Gastrocnemius medialis (tissue), 4 donors: ENCODE results near the gene GSK3B. TPM values are rescaled to one million over a fixed set of nuclear protein-coding genes. Genes with fewer than 3 reads are reported as not detected.

ENCODE experiments used
- ATAC-seq, 2 donors: fragments of 150-250 bp; one replicate each; pipeline ENCODE4 v1.9.1; 2016
- DNase-seq, 2 donors: peaks; one replicate each; pipeline ENCODE4 v3.0.0-alpha.2; 2019
- H3K27ac ChIP-seq, 4 donors: fragments of 200-600 bp; sonication (generic); 1 replicate in 1 of 4; 2 replicates in 3 of 4; pipeline ENCODE4 v1.5.1; 2016 to 2018; ENCODE audit warnings: mild to moderate bottlenecking in 2 of 4, moderate library complexity in 1 of 4
- H3K27me3 ChIP-seq, 3 donors: fragments of 200-600 bp; sonication (generic) in 2 of 3; 1 replicate in 1 of 3; 2 replicates in 2 of 3; pipeline versions ENCODE4 v1.5.1 to v1.6.0; 2016 to 2019; ENCODE audit warnings: mild to moderate bottlenecking in 1 of 3, moderate library complexity in 1 of 3
- H3K36me3 ChIP-seq, 2 donors: fragments of 200-600 bp; sonication (generic) in 1 of 2; one replicate each; pipeline ENCODE4 v1.5.1; 2017 to 2018
- H3K4me1 ChIP-seq, 2 donors: fragments of 200-600 bp; sonication (generic) in 1 of 2; one replicate each; pipeline ENCODE4 v1.5.1; 2016 to 2017; ENCODE audit warnings: mild to moderate bottlenecking in 2 of 2
- H3K4me3 ChIP-seq, 4 donors: fragments of 200-600 bp; sonication (generic) in 3 of 4; 1 replicate in 1 of 4; 2 replicates in 3 of 4; pipeline ENCODE4 v1.5.1; 2016 to 2019; ENCODE audit warnings: mild to moderate bottlenecking in 2 of 4
- H3K9me3 ChIP-seq, 3 donors: fragments of 200-600 bp; sonication (generic) in 2 of 3; 1 replicate in 1 of 3; 2 replicates in 2 of 3; pipeline ENCODE4 v1.5.1; 2016 to 2019
- POLR2A ChIP-seq, 2 donors: fragments of 450-650 bp; IDR thresholded peaks; one replicate each; pipeline ENCODE4 v1.6.1; 2017; ENCODE audit warnings: antibody characterized with exemption in 2 of 2, mild to moderate bottlenecking in 2 of 2, moderate library complexity in 2 of 2
- in situ Hi-C, 4 donors: fragments of 200-750 bp; cut with MboI; loops; one replicate each; pipeline versions ENCODE4 v1.15.0 to v1.8.0; 2017; ENCODE audit warnings: low sequenced_read_pairs in 4 of 4
- intact Hi-C: fragments of 100-400 bp; cut with DNase I; formaldehyde crosslinking; loops from one replicate; pipeline ENCODE4 v1.15.1; 2023; ENCODE audit warnings: low total_unique reads
- total RNA-seq, 4 donors: library from RNA; depleted of rRNA; stranded (reverse); fragments of >200 nt; gene quantifications; one replicate each; pipeline versions ENCODE4 v1.1.0 to v1.2.3, GENCODE V29; 2016
- TF ChIP-seq, protein P1 (sequence below), 5 experiments: fragments of 450-650 bp in 3 of 5; fragments of 200-600 bp in 2 of 5; sonication (generic) in 2 of 5; IDR thresholded peaks in 4 of 5; conservative IDR thresholded peaks in 1 of 5; 1 replicate in 4 of 5; 2 replicates in 1 of 5; pipeline ENCODE4 v1.5.1; 2016 to 2019; ENCODE audit warnings: antibody characterized with exemption in 5 of 5, mild to moderate bottlenecking in 3 of 5, moderate library complexity in 3 of 5

Gene GSK3B
- total RNA-seq, 4 donors from 2014 or later = 30.7 to 47.4 (median 35.4) TPM

DNA sequence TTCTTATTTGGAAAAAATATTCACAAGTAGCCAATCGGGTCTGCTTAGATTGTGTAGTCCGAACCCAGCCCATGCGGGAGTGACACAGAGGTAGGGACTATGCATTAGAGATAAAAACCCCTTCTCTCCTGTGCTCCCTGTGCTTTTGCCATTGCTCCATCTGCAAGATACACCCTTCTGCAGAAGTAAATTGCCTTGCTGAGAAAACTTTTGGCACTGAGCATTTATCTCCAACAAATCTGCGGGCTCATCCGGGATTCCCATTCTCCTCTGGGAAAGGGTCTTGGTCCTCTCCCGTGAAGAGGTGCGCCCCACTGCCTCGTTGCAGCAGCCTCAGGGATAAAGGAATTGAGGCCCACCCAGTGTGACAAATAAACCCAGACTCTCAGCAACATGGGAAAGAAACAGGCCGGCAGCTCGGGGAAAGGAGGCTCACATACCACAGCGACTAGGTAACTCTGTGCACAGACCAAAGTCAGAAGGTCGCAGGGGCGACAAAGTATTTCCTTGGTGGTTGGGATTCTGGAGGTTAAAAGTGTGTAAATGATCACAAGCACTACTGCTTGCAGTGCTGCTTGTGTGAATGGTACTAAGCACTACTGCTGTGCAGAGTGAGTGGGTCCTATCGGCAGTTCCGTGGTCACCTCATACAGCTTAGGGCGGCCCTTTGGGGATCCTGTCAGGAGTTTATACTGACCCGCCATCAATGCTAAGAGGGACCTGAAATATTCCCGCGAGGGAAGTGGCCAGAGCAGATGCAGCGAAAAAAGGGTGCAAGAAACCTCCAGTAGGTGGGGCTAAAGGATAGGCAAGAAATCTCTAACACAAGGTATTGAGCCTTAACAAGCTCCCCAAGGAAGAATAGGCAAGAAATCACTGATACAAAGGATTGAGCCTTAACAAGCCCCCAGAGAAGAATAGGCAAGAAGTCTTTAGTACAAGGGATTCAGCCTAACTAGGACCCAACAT, 54.3 kb downstream of the GSK3B start:
- ATAC-seq = no peak
- intact Hi-C loops = no loop called here

DNA sequence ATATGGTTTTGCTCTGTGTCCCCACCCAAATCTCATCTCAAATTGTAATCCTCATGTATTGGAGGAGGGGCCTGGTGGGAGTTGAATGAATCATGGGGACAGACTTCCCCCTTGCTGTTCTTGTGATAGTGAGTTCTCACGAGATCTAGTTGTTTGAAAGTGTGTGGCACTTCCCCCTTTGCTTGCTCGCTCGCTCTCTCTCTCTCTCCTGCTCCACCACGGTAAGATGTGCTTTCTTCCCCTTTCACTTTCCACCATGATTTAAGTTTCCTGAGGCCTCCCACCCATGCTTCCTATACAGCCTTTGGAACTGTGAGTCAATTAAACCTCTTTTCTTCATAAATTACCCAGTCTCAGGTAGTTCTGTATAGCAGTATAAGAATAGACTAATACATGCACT, 60.7 kb downstream of the GSK3B start:
- in situ Hi-C loops = no loop called here
- Histone ChIP-seq H3K4me3 (no peak overlapping the region), H3K27me3 (no peaks in the 10 kb centered on the region), H3K9me3 (peaks cover 0 to 2% (median 0%) of the 10 kb centered on the region in 3 donors), H3K4me1 (peaks cover 16 to 32% of the 10 kb centered on the region in 2 donors), H3K36me3 (no peaks in the 10 kb centered on the region), H3K27ac (no peak overlapping the region)
- TF ChIP-seq, protein P1, sequence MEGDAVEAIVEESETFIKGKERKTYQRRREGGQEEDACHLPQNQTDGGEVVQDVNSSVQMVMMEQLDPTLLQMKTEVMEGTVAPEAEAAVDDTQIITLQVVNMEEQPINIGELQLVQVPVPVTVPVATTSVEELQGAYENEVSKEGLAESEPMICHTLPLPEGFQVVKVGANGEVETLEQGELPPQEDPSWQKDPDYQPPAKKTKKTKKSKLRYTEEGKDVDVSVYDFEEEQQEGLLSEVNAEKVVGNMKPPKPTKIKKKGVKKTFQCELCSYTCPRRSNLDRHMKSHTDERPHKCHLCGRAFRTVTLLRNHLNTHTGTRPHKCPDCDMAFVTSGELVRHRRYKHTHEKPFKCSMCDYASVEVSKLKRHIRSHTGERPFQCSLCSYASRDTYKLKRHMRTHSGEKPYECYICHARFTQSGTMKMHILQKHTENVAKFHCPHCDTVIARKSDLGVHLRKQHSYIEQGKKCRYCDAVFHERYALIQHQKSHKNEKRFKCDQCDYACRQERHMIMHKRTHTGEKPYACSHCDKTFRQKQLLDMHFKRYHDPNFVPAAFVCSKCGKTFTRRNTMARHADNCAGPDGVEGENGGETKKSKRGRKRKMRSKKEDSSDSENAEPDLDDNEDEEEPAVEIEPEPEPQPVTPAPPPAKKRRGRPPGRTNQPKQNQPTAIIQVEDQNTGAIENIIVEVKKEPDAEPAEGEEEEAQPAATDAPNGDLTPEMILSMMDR (IDR thresholded peaks at IDR 0.05 in 4 of 5, conservative IDR thresholded peaks at IDR 0.05 in 1 of 5) = no peak
- no peak for TF ChIP-seq POLR2A (IDR thresholded peaks at IDR 0.05)
- ATAC-seq (no peak), DNase-seq (no peak)
- intact Hi-C loops = no loop called here

More for the DNA sequence above, 54.3 kb downstream of the GSK3B start:
- no peaks in the 10 kb centered on the region for H3K36me3 ChIP-seq
- H3K4me3 ChIP-seq = no peak overlapping the region
- TF ChIP-seq, protein P1 (IDR thresholded peaks at IDR 0.05 in 4 of 5, conservative IDR thresholded peaks at IDR 0.05 in 1 of 5) = peak in 2 of 5 experiments; percentile 4 to 11
- no peak for TF ChIP-seq POLR2A (IDR thresholded peaks at IDR 0.05)
- H3K27ac ChIP-seq = no peak overlapping the region
- H3K4me1 ChIP-seq = peaks cover 9 to 31% of the 10 kb centered on the region in 2 donors
- in situ Hi-C loops = no loop called here
- peaks cover 0 to 23% (median 5%) of the 10 kb centered on the region in 3 donors for H3K9me3 ChIP-seq
- no peak for DNase-seq
- no peaks in the 10 kb centered on the region for H3K27me3 ChIP-seq

DNA sequence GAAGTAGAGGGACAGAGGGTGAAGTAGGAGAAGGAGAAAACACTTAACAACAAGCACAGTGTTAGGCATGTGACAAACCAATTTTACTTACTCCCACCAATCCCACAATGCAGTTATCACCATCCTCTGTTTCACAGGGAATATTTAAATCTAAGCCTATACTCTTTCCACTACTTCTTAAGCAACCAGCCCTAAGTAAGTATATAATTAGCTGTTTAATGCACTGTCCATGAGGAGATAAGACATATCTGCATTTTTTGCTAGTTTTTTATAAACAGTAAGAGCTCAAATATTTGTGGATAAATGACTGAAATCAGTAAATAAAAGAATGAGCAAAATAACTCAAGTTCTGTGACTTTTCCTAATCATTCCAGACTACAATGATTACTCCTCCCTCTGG, 62.7 kb downstream of the GSK3B start:
- DNase-seq (no peak), ATAC-seq (no peak)
- Histone ChIP-seq H3K27ac (no peak overlapping the region), H3K9me3 (no peaks in the 10 kb centered on the region), H3K27me3 (no peaks in the 10 kb centered on the region), H3K4me3 (no peak overlapping the region), H3K4me1 (peaks cover 7 to 22% of the 10 kb centered on the region in 2 donors), H3K36me3 (no peaks in the 10 kb centered on the region)
- in situ Hi-C loops (no loop called here), intact Hi-C loops (no loop called here)
- TF ChIP-seq POLR2A (IDR thresholded peaks at IDR 0.05) = no peak
- TF ChIP-seq, protein P1 (IDR thresholded peaks at IDR 0.05 in 4 of 5, conservative IDR thresholded peaks at IDR 0.05 in 1 of 5) = no peak

DNA sequence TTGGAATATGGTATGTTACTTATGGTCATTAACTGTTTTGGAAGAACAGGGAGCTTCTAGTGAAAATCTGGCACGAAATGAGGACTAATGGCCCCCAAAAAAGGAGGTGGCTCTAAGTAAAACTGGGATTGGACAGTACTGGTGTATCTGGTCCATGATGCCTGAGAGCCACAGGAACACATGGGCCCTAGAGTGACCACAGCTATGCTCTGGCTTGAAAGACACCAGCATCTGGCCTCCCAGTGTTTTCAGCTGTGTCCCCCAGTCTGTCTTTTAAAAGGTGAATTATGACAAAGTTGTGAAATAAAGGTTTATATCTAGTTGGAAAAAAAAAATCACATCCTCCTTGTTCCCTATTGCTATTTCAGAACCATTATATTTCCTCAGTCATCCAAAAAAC, 64.5 kb downstream of the GSK3B start:
- Histone ChIP-seq H3K4me3 (no peak overlapping the region), H3K9me3 (no peaks in the 10 kb centered on the region), H3K27ac (no peak overlapping the region), H3K4me1 (peaks cover 7 to 12% of the 10 kb centered on the region in 2 donors), H3K36me3 (no peaks in the 10 kb centered on the region), H3K27me3 (no peaks in the 10 kb centered on the region)
- ATAC-seq = no peak
- TF ChIP-seq, protein P1 (IDR thresholded peaks at IDR 0.05 in 4 of 5, conservative IDR thresholded peaks at IDR 0.05 in 1 of 5) = no peak
- DNase-seq = no peak
- in situ Hi-C loops (no loop called here), intact Hi-C loops (no loop called here)
